Limb (tissue), 2 donors: ENCODE results near the gene TRPM3.

Source experiments
- DNase-seq, 2 donors: peaks; one replicate each; pipeline ENCODE4 v3.0.0-alpha.2; 2016; ENCODE audit errors: extremely low spot score in 2 of 2

The TRPM3 gene

GRCh38 chr9:70949239-70949638 lies 172.2 kb downstream of the TRPM3 start:
- no peak for DNase-seq

DNA sequence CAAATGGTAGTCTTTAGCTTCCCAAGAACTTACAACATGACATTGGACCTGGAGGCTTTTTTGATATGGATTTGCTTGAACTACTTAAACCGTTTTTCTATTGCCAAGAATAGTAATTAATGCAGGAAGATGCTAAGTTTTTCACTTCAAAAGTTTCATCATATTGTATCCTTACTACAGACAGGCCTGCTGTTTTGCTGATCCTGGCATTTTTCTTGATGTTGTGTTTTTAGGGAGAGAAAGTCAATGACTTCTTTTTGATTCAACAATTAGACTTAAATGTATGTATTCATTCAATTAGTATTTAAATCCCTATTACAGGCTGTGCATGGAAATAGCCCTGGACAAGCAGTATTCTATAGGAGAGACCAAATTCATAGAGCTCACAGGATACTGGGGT lies 172.7 kb downstream of the TRPM3 start:
- no peak for DNase-seq

DNA sequence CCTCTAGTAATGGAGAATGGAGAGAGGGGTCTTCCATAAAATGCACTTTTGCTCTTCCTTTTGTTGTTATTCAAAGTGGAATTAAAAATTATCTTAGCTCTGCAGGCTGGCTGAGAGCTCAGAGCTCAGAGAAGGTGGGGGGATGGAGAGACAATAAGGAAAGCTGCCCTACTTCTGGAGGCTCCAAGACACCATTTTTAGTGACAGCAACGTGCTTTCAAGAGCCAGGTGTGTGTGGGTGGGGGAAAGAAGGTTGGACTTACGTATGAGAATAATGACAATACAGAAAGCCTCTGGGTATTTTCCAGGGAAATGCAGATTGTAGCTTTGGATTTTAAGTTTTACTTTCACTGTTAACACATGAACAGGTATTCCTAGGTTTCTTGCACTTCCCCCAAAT lies 173.9 kb downstream of the TRPM3 start:
- no peak for DNase-seq

- DNase-seq, result no peak
These were observed 174.3 kb downstream of the TRPM3 start for GRCh38 chr9:70947086-70947485.

DNA sequence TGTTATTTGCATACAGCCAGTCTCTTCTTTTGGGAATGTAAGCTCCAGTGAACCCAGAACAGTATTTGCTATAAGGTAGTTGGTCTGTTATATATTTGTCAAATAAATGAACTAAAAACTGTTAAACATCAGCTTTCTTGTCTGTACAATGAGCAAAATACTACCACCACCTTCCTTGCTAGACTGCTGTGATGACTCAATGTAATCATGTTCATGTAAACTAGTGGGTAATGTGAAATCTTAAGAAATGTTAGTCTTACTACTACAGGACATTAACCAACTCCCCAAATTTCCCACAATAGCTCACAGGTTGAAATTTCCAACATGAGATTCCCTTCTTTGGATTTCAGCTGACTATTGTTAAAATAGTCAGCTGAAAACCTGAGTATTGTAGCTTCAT lies 176.1 kb downstream of the TRPM3 start:
- DNase-seq, result no peak

DNA sequence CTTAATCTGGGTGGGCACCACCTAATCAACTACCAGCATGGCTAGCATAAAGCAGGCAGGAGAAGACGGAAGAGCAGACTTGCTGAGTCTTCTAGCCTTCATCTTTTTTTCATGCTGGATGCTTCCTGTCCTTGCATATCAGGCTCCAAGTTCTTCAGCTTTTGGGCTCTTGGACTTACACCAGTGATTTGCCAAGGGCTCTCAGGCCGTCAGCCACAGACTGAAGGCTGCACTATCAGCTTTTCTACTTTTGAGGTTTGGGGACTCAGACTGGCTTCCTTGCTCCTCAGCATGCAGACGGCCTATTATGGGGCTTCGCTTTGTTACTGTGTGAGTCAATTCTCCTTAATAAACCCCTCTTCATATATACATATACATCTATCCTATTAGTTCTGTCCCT lies 180.2 kb downstream of the TRPM3 start:
- DNase-seq, result no peak

- no peak for DNase-seq
These were observed 180.8 kb downstream of the TRPM3 start for GRCh38 chr9:70940605-70941004.

DNA sequence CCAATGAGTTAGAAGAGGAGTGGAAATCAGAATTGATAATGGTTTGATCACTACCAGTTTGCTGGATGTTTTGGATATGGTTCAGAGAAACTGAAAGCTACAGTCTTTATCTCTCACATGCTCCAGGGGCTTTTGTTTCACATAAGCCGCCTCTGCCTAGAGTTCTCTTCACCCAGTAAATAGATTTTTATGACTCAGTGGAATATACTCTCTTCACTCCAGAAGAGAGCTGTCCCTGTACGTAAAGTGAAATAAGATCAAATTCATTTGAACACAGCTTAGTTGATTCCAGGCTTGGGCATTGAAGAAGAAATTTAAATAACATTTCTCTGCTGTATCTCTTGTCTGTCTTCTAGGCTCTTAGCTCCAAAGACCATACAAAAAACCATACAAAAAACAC lies 184.9 kb downstream of the TRPM3 start:
- no peak for DNase-seq

GRCh38 chr9:70935856-70936255 lies 185.6 kb downstream of the TRPM3 start:
- no peak for DNase-seq

GRCh38 chr9:70934642-70935041 lies 186.8 kb downstream of the TRPM3 start:
- no peak for DNase-seq

GRCh38 chr9:70933321-70933720 lies 188.1 kb downstream of the TRPM3 start:
- DNase-seq, result no peak

- no peak for DNase-seq
These were observed 189.3 kb downstream of the TRPM3 start for GRCh38 chr9:70932097-70932496.

- DNase-seq, result no peak
These were observed 193.9 kb downstream of the TRPM3 start for GRCh38 chr9:70927530-70927929.

DNA sequence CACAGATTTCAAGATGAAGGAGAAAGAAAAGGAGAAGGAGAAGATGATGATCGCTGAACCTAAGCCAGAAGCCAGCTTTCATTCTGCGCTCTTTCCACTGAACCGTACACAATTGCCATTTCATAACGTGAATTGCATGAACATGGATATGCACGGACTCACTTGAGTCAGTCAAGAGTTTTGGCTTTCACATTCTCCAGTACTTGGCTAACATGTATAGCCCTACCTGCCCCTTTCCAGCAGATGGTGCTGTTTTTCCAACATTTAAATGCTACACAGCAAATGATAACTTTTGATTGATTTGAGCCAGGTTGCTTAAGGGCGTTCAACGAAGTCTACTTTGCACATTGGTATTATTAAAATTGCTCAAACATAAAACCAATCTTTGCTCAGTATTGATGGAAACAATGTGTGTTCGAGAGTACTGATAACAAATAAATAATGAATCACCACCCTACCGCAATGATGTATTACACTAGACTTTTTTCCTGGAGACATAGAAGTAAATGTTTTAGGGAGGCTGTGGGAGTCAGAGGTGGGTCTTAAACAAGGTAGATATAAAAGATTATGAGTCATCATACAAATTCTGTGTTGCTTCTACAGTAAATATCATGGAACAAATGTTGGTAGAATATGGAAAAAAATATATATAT lies 196.4 kb downstream of the TRPM3 start:
- peak; percentile 36 to 80 for DNase-seq

DNA sequence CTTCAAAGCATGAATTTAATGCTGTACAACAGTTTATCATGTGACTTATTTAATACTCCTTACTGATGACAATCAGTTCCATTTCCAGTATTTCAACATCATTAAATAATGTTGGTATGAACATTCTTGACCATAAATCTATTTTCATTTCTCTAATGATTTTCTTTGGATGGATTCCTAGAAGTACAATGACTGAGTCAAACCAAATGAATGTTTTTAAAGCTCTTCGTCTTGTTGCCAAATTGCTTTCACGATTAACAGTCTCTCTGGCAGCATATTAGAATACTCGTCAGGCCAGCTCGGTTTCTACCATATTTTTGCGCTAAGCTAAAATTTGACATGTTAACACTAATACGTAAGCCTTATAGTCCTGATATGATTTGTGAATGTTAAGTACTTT lies 197.0 kb downstream of the TRPM3 start:
- peak in 1 of 2 donors; percentile 40 for DNase-seq

DNA sequence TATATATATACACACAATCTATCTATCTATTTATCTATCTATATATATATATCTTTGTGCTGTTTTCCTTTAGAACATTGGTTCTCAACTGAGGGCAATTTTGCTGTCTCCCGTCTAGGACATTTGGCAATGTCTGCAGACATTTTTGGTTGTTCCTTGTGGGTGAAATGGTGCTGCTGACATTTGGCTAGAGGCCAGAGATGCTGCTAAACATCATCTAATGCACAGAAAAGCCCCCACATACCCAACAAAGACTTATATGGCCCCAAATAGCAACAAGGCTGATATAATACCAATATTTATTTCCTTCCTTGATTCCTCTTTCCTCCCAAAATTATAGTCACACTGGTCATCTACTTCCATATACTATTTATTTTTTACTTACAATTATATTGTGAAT lies 197.5 kb downstream of the TRPM3 start:
- DNase-seq, result no peak

DNA sequence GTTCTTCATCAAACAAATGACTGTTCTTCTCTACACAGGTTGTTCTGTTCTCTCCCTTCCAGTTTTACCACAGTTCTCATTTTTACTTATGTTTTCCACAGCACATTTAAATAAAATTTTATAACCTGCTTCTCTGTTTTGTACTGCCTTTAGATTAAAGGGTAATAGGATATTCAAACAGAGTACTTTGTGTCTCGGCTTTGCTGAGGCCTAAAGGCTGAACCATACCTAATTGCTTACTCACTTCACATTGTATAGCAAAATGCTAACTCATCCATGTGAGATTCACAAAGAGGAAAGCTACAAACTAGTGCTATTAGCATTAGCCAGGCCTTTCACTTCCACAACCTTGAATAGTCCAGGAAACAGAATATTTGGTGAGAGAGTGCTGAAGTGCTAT lies 200.3 kb downstream of the TRPM3 start:
- DNase-seq, result no peak

- no peak for DNase-seq
These were observed 204.1 kb downstream of the TRPM3 start for GRCh38 chr9:70917277-70917676.

GRCh38 chr9:70911791-70912190 lies 209.6 kb downstream of the TRPM3 start:
- no peak for DNase-seq

GRCh38 chr9:70910598-70910997 lies 210.8 kb downstream of the TRPM3 start:
- no peak for DNase-seq

GRCh38 chr9:70902692-70903131 lies 218.7 kb downstream of the TRPM3 start:
- DNase-seq, result peak in 1 of 2 donors; percentile 42

DNA sequence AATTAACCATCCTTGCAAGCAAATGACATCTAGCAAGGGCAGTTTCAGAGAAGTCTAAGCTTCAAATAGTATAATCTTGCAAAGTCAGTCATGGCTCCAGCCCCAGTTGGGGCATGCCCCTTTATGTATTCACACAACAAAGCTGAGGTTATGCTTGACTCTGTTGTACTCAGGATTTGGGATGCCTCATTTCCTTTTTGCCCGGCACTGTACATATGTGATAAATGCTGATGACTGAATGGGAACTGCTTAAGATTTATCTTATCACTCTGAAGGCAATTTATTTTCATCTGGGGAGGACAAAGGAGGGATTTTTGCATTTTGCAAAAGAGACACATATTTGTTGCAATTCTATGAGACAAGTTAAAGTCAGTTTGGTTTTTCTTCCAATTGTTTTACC lies 219.2 kb downstream of the TRPM3 start:
- no peak for DNase-seq

GRCh38 chr9:70901746-70902145 lies 219.7 kb downstream of the TRPM3 start:
- DNase-seq, result no peak

- DNase-seq, result no peak
These were observed 220.4 kb downstream of the TRPM3 start for GRCh38 chr9:70901013-70901412.
